CD4-positive, alpha-beta T cell treated with Interleukin-15 for 4 hours (primary cell): ENCODE data around the gene UCHL3.
A peak's percentile ranks its signal among the peaks of the same experiment; 100 is the strongest.
"Not testable (repeated sequence)": the region's sequence is repeated elsewhere in the genome, so short reads cannot be mapped to it uniquely, and the experiment has no call there.

Experiments used
- DNase-seq: peaks from one replicate; pipeline ENCODE4 v3.0.0-alpha.2; 2020; ENCODE audit warnings: low spot score

Gene UCHL3

DNA sequence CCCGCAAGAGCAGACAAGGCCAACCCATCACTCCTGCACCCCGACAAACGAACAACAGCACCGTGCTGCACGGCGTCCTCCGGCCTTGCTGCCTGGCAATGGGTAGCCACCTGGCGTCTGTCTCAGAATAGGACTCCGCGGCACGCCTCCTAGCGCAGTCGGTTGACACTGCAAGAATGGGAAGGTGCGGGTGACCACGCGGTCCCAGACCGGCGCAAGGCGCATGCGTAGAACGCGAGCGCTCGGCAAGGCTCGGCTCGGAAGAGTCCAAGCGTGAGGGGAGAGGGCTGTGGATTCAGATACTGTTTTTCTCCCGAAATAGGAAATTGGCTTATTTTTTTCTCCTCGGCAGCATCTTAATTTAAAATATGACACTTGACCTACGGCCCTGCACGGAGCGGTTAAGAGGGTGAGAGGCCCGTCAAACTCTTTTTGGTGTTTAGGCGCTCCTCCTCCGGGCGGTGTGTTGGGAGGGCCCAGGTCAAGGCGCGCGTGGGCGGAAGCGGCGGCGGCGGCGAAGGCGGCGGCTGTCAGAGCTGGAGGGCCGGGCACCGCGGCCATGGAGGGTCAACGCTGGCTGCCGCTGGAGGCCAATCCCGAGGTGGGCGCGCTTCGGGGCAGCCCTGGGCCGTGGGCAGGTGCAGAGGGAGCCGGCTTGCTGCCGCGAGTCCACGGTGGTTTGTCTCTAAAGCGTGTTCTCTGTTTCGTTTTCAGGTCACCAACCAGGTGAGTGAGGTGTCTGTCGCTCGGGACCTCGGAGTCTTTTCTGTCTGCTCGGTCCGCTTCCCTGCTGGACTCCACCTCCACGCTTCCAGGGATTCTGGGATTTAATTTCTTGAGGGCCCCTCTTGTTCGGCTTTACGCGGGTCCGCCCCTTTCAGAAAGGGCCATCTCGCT is at the start of gene UCHL3:
TSS of gene UCHL3 (plus strand) at position 530 of the 897 bp plus-strand sequence. CDS start at position 560, 30 bp downstream.
- DNase-seq = peak; percentile 98

DNA sequence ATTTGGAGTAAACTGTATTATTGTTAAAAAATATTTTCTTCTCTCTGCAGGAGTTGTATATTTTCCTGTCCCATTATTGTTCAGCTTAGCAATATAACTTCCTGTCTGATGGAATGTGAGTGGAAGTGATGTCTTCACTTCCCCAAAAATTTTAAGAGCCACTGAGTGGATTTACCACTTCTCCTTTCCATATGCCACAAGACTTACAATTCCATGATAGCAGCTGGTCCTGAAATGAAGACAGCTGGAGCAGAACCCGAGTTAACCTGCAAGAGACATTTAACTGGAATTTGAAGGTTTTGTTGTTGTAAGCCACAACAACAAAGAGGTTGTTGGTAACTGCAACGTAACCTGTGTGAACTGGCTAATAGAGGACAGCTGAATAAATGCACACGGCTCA is 44.3 kb upstream of the UCHL3 start:
- no peak for DNase-seq

- no peak for DNase-seq
These were observed 43.6 kb upstream of the UCHL3 start for GRCh38 chr13:75506018-75506417.

- no peak for DNase-seq
These were observed 42.3 kb upstream of the UCHL3 start for GRCh38 chr13:75507027-75508001.

- DNase-seq = no peak
These were observed 41.5 kb upstream of the UCHL3 start for GRCh38 chr13:75508002-75508548.

GRCh38 chr13:75511051-75511625 is 38.5 kb upstream of the UCHL3 start:
- DNase-seq = no peak

DNA sequence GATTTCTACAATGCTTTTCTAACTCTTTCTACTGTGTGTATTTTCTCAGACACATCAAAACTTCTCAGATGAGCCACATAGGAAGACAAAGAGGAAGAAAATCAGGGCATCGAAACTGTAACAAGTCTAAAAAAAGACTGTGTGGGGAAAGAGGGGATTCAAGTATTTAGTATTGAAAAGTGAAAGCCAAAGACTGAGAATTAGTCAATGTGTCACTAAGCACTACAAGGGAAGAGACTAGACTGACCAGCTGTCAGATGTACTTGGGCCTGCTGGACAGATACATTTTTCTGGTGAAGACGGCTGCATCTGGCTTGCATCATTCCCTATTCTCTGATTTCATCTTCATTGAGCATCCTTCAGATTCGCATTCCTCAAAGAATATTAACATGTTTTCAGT is 37.3 kb upstream of the UCHL3 start:
- DNase-seq = no peak

DNA sequence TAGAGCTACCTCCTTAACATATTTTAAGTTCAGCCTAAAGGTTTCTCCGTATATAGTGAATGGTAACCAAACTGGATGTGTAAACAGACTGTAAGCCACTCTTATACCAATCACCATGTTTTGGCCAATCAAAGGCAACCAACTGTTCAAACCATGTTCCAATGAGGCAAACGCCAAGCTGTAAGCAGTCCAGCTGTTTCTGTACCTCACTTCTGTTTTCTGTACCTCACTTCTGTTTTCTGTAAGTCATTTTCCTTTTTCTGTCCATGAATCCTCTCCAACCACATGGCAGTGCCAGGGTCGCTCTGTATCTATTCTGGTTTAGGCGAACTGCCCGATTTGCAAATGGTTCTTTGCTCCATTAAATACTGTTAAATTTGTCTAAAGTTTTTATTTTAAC is 36.3 kb upstream of the UCHL3 start:
- DNase-seq = no peak

GRCh38 chr13:75514080-75514995 is 35.3 kb upstream of the UCHL3 start:
- no peak for DNase-seq

DNA sequence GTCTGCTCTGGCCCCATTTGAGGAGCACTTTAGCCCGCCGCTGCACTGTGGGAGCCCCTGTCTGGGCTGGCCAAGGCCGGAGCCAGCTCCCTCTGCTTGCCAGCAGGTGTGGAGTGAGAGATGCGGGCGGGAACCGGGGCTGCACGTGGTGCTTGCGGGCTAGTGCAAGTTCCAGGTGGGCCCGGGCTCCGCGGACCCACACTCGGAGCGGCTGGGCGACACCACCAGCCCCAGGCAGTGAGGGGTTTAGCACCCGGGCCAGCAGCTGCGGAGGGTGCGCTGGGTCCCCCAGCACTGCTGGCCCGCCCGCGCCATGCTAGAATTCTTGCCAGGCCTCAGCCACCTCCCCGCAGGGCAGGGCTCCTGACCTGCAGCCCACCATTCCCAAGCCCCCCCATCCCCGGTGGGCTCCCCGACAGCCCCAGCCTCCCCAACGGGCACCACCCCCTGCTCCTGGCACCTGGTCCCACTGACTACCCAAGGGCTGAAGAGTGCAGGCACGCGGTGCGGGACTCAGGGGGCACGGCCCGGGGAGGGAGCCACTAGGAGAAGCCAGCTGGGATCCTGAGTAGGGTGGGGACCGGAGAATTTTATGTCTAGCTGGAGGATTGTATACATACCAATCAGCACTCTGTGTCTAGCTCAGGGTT is 31.0 kb upstream of the UCHL3 start:
- no peak for DNase-seq

DNA sequence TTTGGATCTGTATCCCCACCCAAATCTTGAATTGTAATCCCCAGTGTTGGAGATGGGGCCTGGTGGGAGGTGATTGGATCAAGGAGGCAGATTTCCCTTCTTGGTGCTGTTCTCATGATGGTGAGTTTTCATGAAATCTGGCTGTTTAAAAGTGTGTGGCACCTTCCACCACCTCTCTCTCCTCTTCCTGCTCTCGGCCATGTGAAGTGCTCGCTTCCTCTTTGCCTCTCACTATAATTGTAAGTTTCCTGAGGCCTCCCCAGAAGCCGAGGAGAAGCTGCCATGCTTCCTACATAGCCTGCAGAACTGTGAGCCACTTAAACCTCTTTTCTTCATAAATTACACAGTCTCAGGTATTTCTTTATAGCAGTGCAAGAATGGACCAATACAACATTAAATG is 27.6 kb upstream of the UCHL3 start:
- DNase-seq = no peak

- no peak for DNase-seq
These were observed 19.0 kb upstream of the UCHL3 start for GRCh38 chr13:75530549-75530961.

- DNase-seq = no peak
These were observed 15.7 kb upstream of the UCHL3 start for GRCh38 chr13:75533861-75534260.

GRCh38 chr13:75537401-75538365 is 11.9 kb upstream of the UCHL3 start, which contains the start of gene COMMD6:
Gene COMMD6 (minus strand): TSS chr13:75537841. CDS start chr13:75537805, 36 bp downstream.
- peak; percentile 57 for DNase-seq

DNA sequence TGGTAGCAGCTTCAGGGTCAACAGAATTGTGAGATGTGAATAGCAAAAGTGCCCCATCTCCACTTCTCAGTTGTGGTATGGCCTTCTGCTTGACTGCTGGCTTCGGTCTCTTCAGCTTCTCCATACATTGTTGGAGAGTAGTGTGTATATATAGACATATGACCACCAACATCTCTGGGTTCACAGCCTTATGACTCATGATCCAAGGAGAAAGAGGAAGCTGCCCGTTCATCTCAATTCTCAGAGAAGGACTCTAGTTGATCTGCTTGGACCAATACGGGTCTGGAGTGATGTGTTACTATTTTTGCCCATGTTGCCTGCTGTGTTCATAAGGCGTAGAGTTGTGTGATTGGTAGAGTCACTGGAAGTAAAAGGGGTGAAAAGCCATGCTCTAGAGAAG is 8.3 kb upstream of the UCHL3 start:
- no peak for DNase-seq

DNA sequence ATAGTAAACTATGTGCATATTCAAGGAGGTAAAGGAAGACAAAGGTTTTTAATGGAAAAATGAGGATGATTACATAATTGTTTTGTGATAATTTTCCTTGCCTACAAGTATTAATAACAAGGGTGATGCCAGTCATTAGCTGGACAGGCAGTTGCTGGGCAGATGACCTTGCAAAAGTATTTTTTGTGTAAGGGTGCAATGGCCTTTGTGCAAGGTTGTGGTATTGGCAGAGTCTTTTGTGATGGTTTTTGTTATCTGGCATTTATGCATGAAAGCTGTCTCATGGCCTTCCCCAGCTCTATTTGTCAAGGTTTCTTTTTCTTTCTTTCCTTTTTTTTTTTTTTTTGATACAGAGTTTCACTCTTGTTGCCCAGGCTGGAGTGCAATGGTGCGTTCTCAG is 7.6 kb upstream of the UCHL3 start:
- DNase-seq = no peak

GRCh38 chr13:75544681-75545330 is 4.8 kb upstream of the UCHL3 start:
- no peak for DNase-seq

GRCh38 chr13:75545386-75545785 is 4.2 kb upstream of the UCHL3 start:
- DNase-seq = not testable (repeated sequence)

- DNase-seq = no peak
These were observed 1.7 kb upstream of the UCHL3 start for GRCh38 chr13:75547917-75548316.
